HG03442 (cell line): ENCODE measurements around the gene GMEB1.
"Not testable (repeated sequence)": the region's sequence is repeated elsewhere in the genome, so short reads cannot be mapped to it uniquely, and the experiment has no call there.

Source experiments
- ATAC-seq: cut with Tn5 transposase; IDR thresholded peaks from one replicate; pipeline ENCODE4 v1.9.1; 2021; ENCODE audit warnings: mild to moderate bottlenecking, moderate library complexity; ENCODE audit not compliant: unreplicated experiment

GMEB1 gene

GRCh38 chr1:28744184-28744583 lies 75.6 kb downstream of the GMEB1 start:
- ATAC-seq, result no peak

GRCh38 chr1:28745653-28746173 lies 77.1 kb downstream of the GMEB1 start:
- no peak for ATAC-seq

- no peak for ATAC-seq
Observed at GRCh38 chr1:28750330-28750729, 81.7 kb downstream of the GMEB1 start.

GRCh38 chr1:28750771-28751294 lies 82.2 kb downstream of the GMEB1 start:
- ATAC-seq, result not testable (repeated sequence)

- ATAC-seq, result no peak
Observed at GRCh38 chr1:28751315-28752060, 82.9 kb downstream of the GMEB1 start.

DNA sequence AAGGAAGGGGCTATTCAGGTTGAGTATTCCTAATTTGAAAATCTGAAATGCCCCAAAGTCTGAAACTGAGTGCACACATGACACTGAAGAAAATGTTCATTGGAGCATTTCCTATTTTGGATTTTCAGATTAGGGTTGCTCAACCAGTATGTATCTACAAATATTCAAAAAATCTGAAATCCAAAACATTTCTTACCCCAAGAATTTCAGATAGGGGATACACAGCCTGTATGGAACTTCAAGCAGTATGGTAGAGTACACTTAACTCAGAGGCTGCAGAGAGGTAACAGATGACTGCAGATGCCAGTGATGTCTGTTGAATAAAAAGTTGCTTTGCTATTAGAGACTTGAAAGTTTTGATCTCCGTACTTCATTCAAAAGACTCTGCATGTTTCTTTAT lies 87.1 kb downstream of the GMEB1 start:
- ATAC-seq, result no peak

GRCh38 chr1:28756846-28757245 lies 88.3 kb downstream of the GMEB1 start:
- no peak for ATAC-seq

GRCh38 chr1:28758420-28758819 lies 89.8 kb downstream of the GMEB1 start:
- ATAC-seq, result no peak

DNA sequence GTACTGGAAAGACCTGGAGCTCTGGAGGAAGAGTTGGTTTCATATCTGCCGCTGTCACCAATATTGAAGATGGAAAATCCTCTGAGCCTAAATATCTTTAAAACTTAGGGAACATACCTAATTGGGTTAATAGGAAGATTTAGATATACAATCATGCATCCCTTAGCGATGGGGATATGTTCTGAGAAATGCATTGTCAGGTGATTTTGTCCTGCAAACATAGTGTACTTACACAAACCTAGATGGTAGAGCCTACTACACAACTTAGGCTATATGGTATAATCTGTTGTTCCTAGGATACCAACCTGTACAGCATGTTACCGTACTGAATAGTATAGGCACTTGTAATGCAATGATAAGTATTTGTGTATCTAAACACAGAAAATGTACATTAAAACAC lies 90.7 kb downstream of the GMEB1 start:
- no peak for ATAC-seq

GRCh38 chr1:28761189-28761588 lies 92.6 kb downstream of the GMEB1 start:
- no peak for ATAC-seq

DNA sequence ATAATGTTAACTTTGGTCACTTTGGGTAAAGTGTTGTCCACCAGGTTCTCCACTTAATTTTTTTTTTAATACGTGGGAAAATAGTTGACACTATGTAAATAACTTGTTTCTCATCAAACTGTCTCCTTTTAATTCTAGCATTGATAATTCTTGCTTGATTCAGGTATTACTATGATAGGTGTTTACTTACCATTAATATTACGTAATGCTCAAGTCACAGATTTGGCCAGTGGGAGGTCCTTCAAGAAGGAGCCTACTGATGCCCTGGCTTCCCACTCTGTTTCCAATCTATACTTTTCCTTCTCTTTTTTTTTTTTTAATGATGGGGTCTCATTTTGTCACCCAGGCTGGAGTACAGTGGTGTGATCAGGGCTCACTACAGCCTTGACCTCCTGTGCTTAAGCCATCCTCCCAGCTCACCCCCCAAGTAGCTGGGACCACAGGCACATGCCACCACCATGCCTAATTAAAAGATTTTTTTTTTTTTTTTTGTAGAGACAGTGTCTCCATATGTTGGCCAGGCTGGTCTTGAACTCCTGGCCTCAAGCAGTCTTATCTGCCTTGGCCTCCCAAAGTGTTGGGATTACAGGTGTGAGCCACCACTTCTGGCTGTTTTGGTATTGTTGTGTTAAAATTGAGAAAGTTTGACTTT lies 98.1 kb downstream of the GMEB1 start:
- no peak for ATAC-seq
